Cardiac muscle cell (in vitro differentiated cells and primary cell): ENCODE measurements around the gene CRISP2. TPM values are rescaled to one million over a fixed set of nuclear protein-coding genes. Genes with fewer than 3 reads are reported as not detected.

ENCODE experiments used
- DNase-seq, 2 donors: peaks; one replicate each; pipeline versions ENCODE4 v3.0.0 to v3.0.0-alpha.2; 2010 to 2017; ENCODE audit warnings: low read depth in 1 of 2, low spot score in 1 of 2
- H3K27ac ChIP-seq: fragments of 200-600 bp; sonication (generic); 2 replicates; pipeline ENCODE4 v1.5.1; 2016
- H3K27me3 ChIP-seq: fragments of 200-600 bp; sonication (generic); 2 replicates; pipeline ENCODE4 v1.6.0; 2016; ENCODE audit warnings: control low read depth
- H3K36me3 ChIP-seq: fragments of 200-600 bp; sonication (generic); 2 replicates; pipeline ENCODE4 v1.5.1; 2016; ENCODE audit warnings: control low read depth
- H3K4me1 ChIP-seq: fragments of 200-600 bp; sonication (generic); 2 replicates; pipeline ENCODE4 v1.8.1; 2017; ENCODE audit warnings: low read depth, mild to moderate bottlenecking, mixed run types
- H3K4me3 ChIP-seq: fragments of 200-600 bp; sonication (generic); 2 replicates; pipeline ENCODE4 v1.5.1; 2016; ENCODE audit warnings: mild to moderate bottlenecking
- H3K9me3 ChIP-seq: fragments of 200-600 bp; sonication (generic); 2 replicates; pipeline ENCODE4 v1.5.1; 2017; ENCODE audit warnings: low read depth, mild to moderate bottlenecking, control low read depth
- CTCF ChIP-seq: IDR thresholded peaks from 2 replicates; pipeline ENCODE4 v1.5.1; 2012; ENCODE audit warnings: low read depth, mild to moderate bottlenecking, low read length
- polyA plus RNA-seq: library from polyadenylated mRNA; unstranded; fragments of >200 nt; fragmentation: Nextera tagmentation; extraction: Ambion mirVana; gene quantifications from 2 replicates; pipeline ENCODE4 v1.2.1, GENCODE V29; 2016
- total RNA-seq: library from RNA; depleted of rRNA; stranded (reverse); fragments of >200 nt; gene quantifications from 2 replicates; pipeline ENCODE4 v1.2.3, GENCODE V29; 2016

CRISP2 gene
- total RNA-seq = not detected in 2 replicates
- not detected in 2 replicates for polyA plus RNA-seq

GRCh38 chr6:49713346-49713745 lies at the start of gene CRISP2:
Gene CRISP2, minus strand, starts transcription at chr6:49713543. Its CDS starts 4,347 bp downstream, at chr6:49709196.
- H3K4me1 ChIP-seq = no peaks in the 10 kb centered on the region
- TF ChIP-seq CTCF = no peak
- DNase-seq = peak in 1 of 2 donors; percentile 2

GRCh38 chr6:49744259-49744658 lies 30.9 kb upstream of the CRISP2 start, which contains the start of gene CRISP3:
Gene CRISP3, minus strand, starts transcription at chr6:49744388. Its CDS starts 21 bp downstream, at chr6:49744367.
- Histone ChIP-seq H3K4me1 (no peaks in the 10 kb centered on the region), H3K27me3 (no peaks in the 10 kb centered on the region), H3K36me3 (no peaks in the 10 kb centered on the region), H3K4me3 (no peak within 1 kb of the TSS), H3K9me3 (no peaks in the 10 kb centered on the region), H3K27ac (no peak within 1 kb of the TSS)
- DNase-seq = no peak
- no peak for TF ChIP-seq CTCF

More at GRCh38 chr6:49713346-49713745, at the start of gene CRISP2:
- Histone ChIP-seq H3K36me3 (no peaks in the 10 kb centered on the region), H3K27ac (no peak within 1 kb of the TSS), H3K27me3 (no peaks in the 10 kb centered on the region), H3K4me3 (no peak within 1 kb of the TSS), H3K9me3 (no peaks in the 10 kb centered on the region)

- TF ChIP-seq CTCF = no peak
- H3K4me1 ChIP-seq = no peaks in the 10 kb centered on the region
- no peak overlapping the region for H3K27ac ChIP-seq
- H3K4me3 ChIP-seq = no peak overlapping the region
- DNase-seq = no peak
- no peaks in the 10 kb centered on the region for H3K9me3 ChIP-seq
- H3K27me3 ChIP-seq = no peaks in the 10 kb centered on the region
- H3K36me3 ChIP-seq = no peaks in the 10 kb centered on the region
Measured at GRCh38 chr6:49743429-49743828, 30.1 kb upstream of the CRISP2 start.

- TF ChIP-seq CTCF = no peak
- Histone ChIP-seq H3K27me3 (no peaks in the 10 kb centered on the region), H3K36me3 (no peaks in the 10 kb centered on the region), H3K9me3 (no peaks in the 10 kb centered on the region), H3K4me1 (no peaks in the 10 kb centered on the region), H3K4me3 (no peak overlapping the region), H3K27ac (no peak overlapping the region)
- DNase-seq = no peak
Measured at GRCh38 chr6:49739423-49739822, 26.1 kb upstream of the CRISP2 start.

DNA sequence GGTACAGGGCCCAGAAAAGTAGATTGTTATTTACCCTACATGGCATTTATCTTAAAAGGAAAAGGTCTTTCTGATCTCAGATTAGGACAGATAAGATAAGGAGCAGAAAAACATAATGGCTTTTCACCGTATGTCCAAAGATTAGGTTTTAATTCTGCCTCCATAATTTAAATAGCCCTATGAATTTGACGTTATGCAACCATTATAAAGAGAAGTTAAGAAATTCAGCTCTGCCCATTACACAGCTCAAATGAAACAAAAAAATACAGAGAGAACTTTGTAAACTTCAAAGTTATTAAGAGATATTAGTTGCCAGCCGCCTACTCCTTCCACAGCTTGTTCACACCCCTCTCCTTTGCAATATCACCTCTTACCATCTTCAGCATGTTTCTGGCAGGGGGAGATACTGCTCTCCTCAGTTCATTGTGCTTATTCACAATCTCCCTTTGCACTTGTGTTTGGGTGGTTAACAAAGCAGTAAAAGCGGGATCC lies 22.7 kb upstream of the CRISP2 start:
- H3K4me3 ChIP-seq = no peak overlapping the region
- H3K27me3 ChIP-seq = no peaks in the 10 kb centered on the region
- no peaks in the 10 kb centered on the region for H3K36me3 ChIP-seq
- H3K27ac ChIP-seq = no peak overlapping the region
- no peaks in the 10 kb centered on the region for H3K4me1 ChIP-seq
- no peak for TF ChIP-seq CTCF
- no peaks in the 10 kb centered on the region for H3K9me3 ChIP-seq
- no peak for DNase-seq
